ENCODE data around the gene NEK11. TPM values are rescaled to one million over a fixed set of nuclear protein-coding genes. Genes with fewer than 3 reads are reported as not detected.

NEK11 gene
- total RNA-seq, 1 experiment from 2014 or later = 9.5 TPM

- intact Hi-C loops (cut with micrococcal nuclease; ENCODE audit: unreplicated experiment) = no loop called here
- CTCF ChIA-PET = no interaction called here
Measured at GRCh38 chr3:131284302-131284701, 257.6 kb downstream of the NEK11 start.

DNA sequence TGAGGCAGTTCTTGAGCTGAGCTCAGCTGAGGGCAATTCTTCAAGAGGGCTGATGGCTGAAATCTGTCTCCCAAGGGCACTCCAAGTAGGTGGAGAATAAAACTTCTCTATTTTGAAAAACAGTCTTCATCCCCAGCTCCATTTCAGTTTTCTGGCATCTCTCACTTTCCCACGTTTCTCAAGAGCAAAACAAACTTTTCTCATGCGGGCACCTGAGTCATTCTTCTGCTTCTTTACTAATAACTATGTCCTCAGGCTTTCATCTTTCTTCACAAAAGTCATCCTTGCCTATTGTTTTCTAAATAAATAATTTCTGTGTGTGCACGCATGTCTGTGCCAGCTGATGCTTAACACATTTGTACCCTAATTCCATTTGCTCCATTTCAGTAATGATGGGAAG lies 258.8 kb downstream of the NEK11 start:
- no TSS peak for BruUV-seq (replicated peaks)
- no peaks in the 10 kb centered on the region for H3K36me3 ChIP-seq (ENCODE audit: control insufficient read depth, insufficient read depth, low read length)
- no peak overlapping the region for H3K4me3 ChIP-seq (ENCODE audit: low read depth in 2 of 2, low read length in 2 of 2)
- ATAC-seq (no peak), DNase-seq (ENCODE audit: low read depth, low spot score) (no peak)
- in situ Hi-C loops (cut with HindIII; ENCODE audit: low pct_unique_long_range_greater_than_20kb, low sequenced_read_pairs) (no loop called here), intact Hi-C loops (cut with micrococcal nuclease; ENCODE audit: unreplicated experiment) (no loop called here)
- H3K4me1 ChIP-seq (ENCODE audit: control insufficient read depth, insufficient read depth, low read length) = no peaks in the 10 kb centered on the region
- H3K27ac ChIP-seq (ENCODE audit: low read length) = no peak overlapping the region
- POLR2A ChIA-PET = no interaction called here
- 0 out of 2 replicates have a peak, but pooled peaks cover 2% of the 10 kb centered on the region for H3K27me3 ChIP-seq (ENCODE audit: control insufficient read depth, insufficient read depth, low read length)
- TF ChIP-seq TCF7L2 (IDR thresholded peaks at IDR 0.05; ENCODE audit: low read depth, low read length) (no peak), SIN3A (IDR thresholded peaks at IDR 0.05; ENCODE audit: borderline replicate concordance, insufficient read depth, low read depth, low read length) (no peak)
- CTCF ChIA-PET = no interaction called here
- H3K9me3 ChIP-seq (ENCODE audit: control insufficient read depth, insufficient read depth, low read depth, low read length) = no peaks in the 10 kb centered on the region

More at GRCh38 chr3:131284302-131284701, 257.6 kb downstream of the NEK11 start:
- Histone ChIP-seq H3K9me3 (ENCODE audit: control insufficient read depth, insufficient read depth, low read depth, low read length) (no peaks in the 10 kb centered on the region), H3K36me3 (ENCODE audit: control insufficient read depth, insufficient read depth, low read length) (no peaks in the 10 kb centered on the region), H3K4me3 (ENCODE audit: low read depth in 2 of 2, low read length in 2 of 2) (no peak overlapping the region), H3K4me1 (ENCODE audit: control insufficient read depth, insufficient read depth, low read length) (no peaks in the 10 kb centered on the region), H3K27ac (ENCODE audit: low read length) (no peak overlapping the region), H3K27me3 (ENCODE audit: control insufficient read depth, insufficient read depth, low read length) (0 out of 2 replicates have a peak, but pooled peaks cover 2% of the 10 kb centered on the region)
- ATAC-seq (no peak), DNase-seq (ENCODE audit: low read depth, low spot score) (no peak)
- POLR2A ChIA-PET = no interaction called here
- in situ Hi-C loops (cut with HindIII; ENCODE audit: low pct_unique_long_range_greater_than_20kb, low sequenced_read_pairs) = no loop called here
- TF ChIP-seq REST (IDR thresholded peaks at IDR 0.05; ENCODE audit: insufficient read depth in 1 of 2, low read depth in 2 of 2, low read length in 1 of 2) (no peak), TCF7L2 (IDR thresholded peaks at IDR 0.05; ENCODE audit: low read depth, low read length) (no peak), POLR2AphosphoS5 (IDR thresholded peaks at IDR 0.05; ENCODE audit: low read depth, low read length) (no peak), SIN3A (IDR thresholded peaks at IDR 0.05; ENCODE audit: borderline replicate concordance, insufficient read depth, low read depth, low read length) (no peak)
- TF ChIP-seq, protein P1, sequence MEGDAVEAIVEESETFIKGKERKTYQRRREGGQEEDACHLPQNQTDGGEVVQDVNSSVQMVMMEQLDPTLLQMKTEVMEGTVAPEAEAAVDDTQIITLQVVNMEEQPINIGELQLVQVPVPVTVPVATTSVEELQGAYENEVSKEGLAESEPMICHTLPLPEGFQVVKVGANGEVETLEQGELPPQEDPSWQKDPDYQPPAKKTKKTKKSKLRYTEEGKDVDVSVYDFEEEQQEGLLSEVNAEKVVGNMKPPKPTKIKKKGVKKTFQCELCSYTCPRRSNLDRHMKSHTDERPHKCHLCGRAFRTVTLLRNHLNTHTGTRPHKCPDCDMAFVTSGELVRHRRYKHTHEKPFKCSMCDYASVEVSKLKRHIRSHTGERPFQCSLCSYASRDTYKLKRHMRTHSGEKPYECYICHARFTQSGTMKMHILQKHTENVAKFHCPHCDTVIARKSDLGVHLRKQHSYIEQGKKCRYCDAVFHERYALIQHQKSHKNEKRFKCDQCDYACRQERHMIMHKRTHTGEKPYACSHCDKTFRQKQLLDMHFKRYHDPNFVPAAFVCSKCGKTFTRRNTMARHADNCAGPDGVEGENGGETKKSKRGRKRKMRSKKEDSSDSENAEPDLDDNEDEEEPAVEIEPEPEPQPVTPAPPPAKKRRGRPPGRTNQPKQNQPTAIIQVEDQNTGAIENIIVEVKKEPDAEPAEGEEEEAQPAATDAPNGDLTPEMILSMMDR (IDR thresholded peaks at IDR 0.05) = no peak
- BruUV-seq (replicated peaks) = no TSS peak

DNA sequence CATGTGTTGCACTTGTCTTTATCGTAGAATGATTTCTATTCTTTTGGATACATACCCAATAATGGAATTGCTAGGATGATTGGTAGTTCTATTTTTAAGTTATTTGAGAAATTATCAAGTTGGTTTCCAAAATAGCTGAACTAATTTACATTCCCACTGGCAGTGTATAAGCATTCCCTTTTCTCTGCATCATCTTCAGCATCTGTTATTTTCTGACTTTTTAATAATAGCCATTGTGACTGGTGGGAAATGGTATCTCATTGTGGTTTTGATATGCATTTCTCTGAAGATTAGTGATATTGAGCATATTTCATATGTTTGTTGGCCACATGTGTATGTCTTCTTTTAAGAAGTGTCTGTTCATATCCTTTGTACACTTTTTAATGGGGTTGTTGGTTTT lies 273.2 kb downstream of the NEK11 start:
- no peaks in the 10 kb centered on the region for H3K4me1 ChIP-seq (ENCODE audit: control insufficient read depth, insufficient read depth, low read length)
- in situ Hi-C loops (cut with HindIII; ENCODE audit: low pct_unique_long_range_greater_than_20kb, low sequenced_read_pairs) = no loop called here
- no peak overlapping the region for H3K4me3 ChIP-seq (ENCODE audit: low read depth in 2 of 2, low read length in 2 of 2)
- ATAC-seq (no peak), DNase-seq (ENCODE audit: low read depth, low spot score) (no peak)
- H3K27ac ChIP-seq (ENCODE audit: low read length) = no peak overlapping the region
- H3K9me3 ChIP-seq (ENCODE audit: control insufficient read depth, insufficient read depth, low read depth, low read length) = no peaks in the 10 kb centered on the region
- TF ChIP-seq POLR2AphosphoS5 (IDR thresholded peaks at IDR 0.05; ENCODE audit: low read depth, low read length) = no peak
- TF ChIP-seq, protein P1 (IDR thresholded peaks at IDR 0.05) = no peak
- ChIA-PET POLR2A (no interaction called here), CTCF (no interaction called here)
- intact Hi-C loops (cut with micrococcal nuclease; ENCODE audit: unreplicated experiment) = no loop called here
- H3K27me3 ChIP-seq (ENCODE audit: control insufficient read depth, insufficient read depth, low read length) = no peaks in the 10 kb centered on the region
- no TSS peak for BruUV-seq (replicated peaks)
- H3K36me3 ChIP-seq (ENCODE audit: control insufficient read depth, insufficient read depth, low read length) = no peaks in the 10 kb centered on the region

Measured in Panc1 (cell line).